ENCODE results near the gene GNAI2.

The GNAI2 gene

GRCh38 chr3:50231581-50231980 lies 4.4 kb upstream of the GNAI2 start:
- TF ChIP-seq EZH2phosphoT487 (IDR thresholded peaks at IDR 0.05; ENCODE audit: borderline replicate concordance, low read length) = no peak
- no peak for TF ChIP-seq CTCF (IDR thresholded peaks at IDR 0.05; ENCODE audit: low read depth, low read length, poor library complexity, severe bottlenecking)
- Histone ChIP-seq H3K9me2 (replicated peaks; ENCODE audit: control insufficient read depth, low read length) (no peaks in the 10 kb centered on the region), H3K79me2 (ENCODE audit: control insufficient read depth, low read length) (peaks cover 24% of the 10 kb centered on the region)

GRCh38 chr3:50232303-50232702 lies 3.7 kb upstream of the GNAI2 start:
- Histone ChIP-seq H3F3A (ENCODE audit: control insufficient read depth, insufficient read depth) (no peaks in the 10 kb centered on the region; the same call in 1 of the 2 replicates), H3K9me3 (ENCODE audit: control insufficient read depth, insufficient read depth, low read length) (no peaks in the 10 kb centered on the region), H4K20me1 (ENCODE audit: control insufficient read depth, insufficient read depth, low read depth, low read length) (no peaks in the 10 kb centered on the region), H3K4me3 (ENCODE audit: low read length) (no peak overlapping the region), H3K79me2 (ENCODE audit: control insufficient read depth, low read length) (peaks cover 31% of the 10 kb centered on the region), H3K4me2 (ENCODE audit: low read length) (no peak overlapping the region), H3K4me1 (ENCODE audit: control insufficient read depth, low read length) (peaks cover 43% of the 10 kb centered on the region), H3K36me3 (ENCODE audit: control insufficient read depth, low read length) (peaks cover 3% of the 10 kb centered on the region), H3K27me3 (ENCODE audit: control insufficient read depth, low read length) (no peaks in the 10 kb centered on the region), H3K27ac (ENCODE audit: low read depth, low read length) (no peak overlapping the region), H3K9me2 (replicated peaks; ENCODE audit: control insufficient read depth, low read length) (no peaks in the 10 kb centered on the region)
- TF ChIP-seq EZH2phosphoT487 (IDR thresholded peaks at IDR 0.05; ENCODE audit: borderline replicate concordance, low read length) (no peak), CTCF (IDR thresholded peaks at IDR 0.05; ENCODE audit: low read depth, low read length, poor library complexity, severe bottlenecking) (no peak)

More at GRCh38 chr3:50231581-50231980, 4.4 kb upstream of the GNAI2 start:
- H3F3A ChIP-seq (ENCODE audit: control insufficient read depth, insufficient read depth) = no peaks in the 10 kb centered on the region; the same call in 1 of the 2 replicates
- no peak overlapping the region for H3K4me3 ChIP-seq (ENCODE audit: low read length)
- H3K27ac ChIP-seq (ENCODE audit: low read depth, low read length) = no peak overlapping the region
- H4K20me1 ChIP-seq (ENCODE audit: control insufficient read depth, insufficient read depth, low read depth, low read length) = no peaks in the 10 kb centered on the region
- no peaks in the 10 kb centered on the region for H3K27me3 ChIP-seq (ENCODE audit: control insufficient read depth, low read length)
- H3K4me2 ChIP-seq (ENCODE audit: low read length) = no peak overlapping the region
- peaks cover 3% of the 10 kb centered on the region for H3K36me3 ChIP-seq (ENCODE audit: control insufficient read depth, low read length)
- no peaks in the 10 kb centered on the region for H3K9me3 ChIP-seq (ENCODE audit: control insufficient read depth, insufficient read depth, low read length)
- H3K4me1 ChIP-seq (ENCODE audit: control insufficient read depth, low read length) = peaks cover 49% of the 10 kb centered on the region

- H3F3A ChIP-seq (ENCODE audit: control insufficient read depth, insufficient read depth) = no peaks in the 10 kb centered on the region; the same call in 1 of the 2 replicates
- no peaks in the 10 kb centered on the region for H3K27me3 ChIP-seq (ENCODE audit: control insufficient read depth, low read length)
- TF ChIP-seq CTCF (IDR thresholded peaks at IDR 0.05; ENCODE audit: low read depth, low read length, poor library complexity, severe bottlenecking) (no peak), EZH2phosphoT487 (IDR thresholded peaks at IDR 0.05; ENCODE audit: borderline replicate concordance, low read length) (no peak)
- no peak overlapping the region for H3K27ac ChIP-seq (ENCODE audit: low read depth, low read length)
- peaks cover 43% of the 10 kb centered on the region for H3K4me1 ChIP-seq (ENCODE audit: control insufficient read depth, low read length)
- peaks cover 5% of the 10 kb centered on the region for H3K36me3 ChIP-seq (ENCODE audit: control insufficient read depth, low read length)
- peaks cover 2% of the 10 kb centered on the region; the same call in 1 of the 2 replicates for H4K20me1 ChIP-seq (ENCODE audit: control insufficient read depth, insufficient read depth, low read depth, low read length)
- peaks cover 36% of the 10 kb centered on the region for H3K79me2 ChIP-seq (ENCODE audit: control insufficient read depth, low read length)
- no peak overlapping the region for H3K4me2 ChIP-seq (ENCODE audit: low read length)
- H3K4me3 ChIP-seq (ENCODE audit: low read length) = no peak overlapping the region
- H3K9me2 ChIP-seq (replicated peaks; ENCODE audit: control insufficient read depth, low read length) = no peaks in the 10 kb centered on the region
- H3K9me3 ChIP-seq (ENCODE audit: control insufficient read depth, insufficient read depth, low read length) = no peaks in the 10 kb centered on the region
Measured at GRCh38 chr3:50233176-50233575, 2.8 kb upstream of the GNAI2 start.
